Keratinocyte (primary cell): ENCODE data around the gene CIDEB. TPM values are rescaled to one million over a fixed set of nuclear protein-coding genes. Genes with fewer than 3 reads are reported as not detected.

Source experiments
- DNase-seq: peaks from one replicate; pipeline ENCODE4 v3.0.0-alpha.2; 2011; ENCODE audit warnings: low read depth, missing footprints, low spot score
- FAIRE-seq: peaks from 2 replicates; lab custom pipeline; 2011; peaks lifted over from hg19 to GRCh38; lab: Jason Lieb, UNC
- H2AFZ ChIP-seq: 2 replicates; pipeline ENCODE4 v1.6.0; 2012; ENCODE audit warnings: low read length, control low read depth, inconsistent platforms; ENCODE audit not compliant: control insufficient read depth
- H3K27ac ChIP-seq: 2 replicates; pipeline ENCODE4 v1.5.1; 2011; ENCODE audit warnings: low read length; ENCODE audit not compliant: control insufficient read depth, insufficient read depth
- H3K27me3 ChIP-seq: 3 replicates; pipeline ENCODE4 v1.6.0; 2011; ENCODE audit warnings: low read length; ENCODE audit not compliant: control insufficient read depth, insufficient read depth; ENCODE audit errors: extremely low read depth
- H3K36me3 ChIP-seq, 2 experiments: 2 replicates in 1 of 2; 3 replicates in 1 of 2; pipeline ENCODE4 v1.5.1; 2011; ENCODE audit warnings: low read length in 2 of 2, mild to moderate bottlenecking in 1 of 2; ENCODE audit not compliant: control insufficient read depth in 2 of 2, insufficient read depth in 2 of 2; ENCODE audit errors: extremely low read depth in 1 of 2
- H3K4me1 ChIP-seq: 3 replicates; pipeline ENCODE4 v1.5.1; 2011; ENCODE audit warnings: low read length; ENCODE audit not compliant: control insufficient read depth, insufficient read depth; ENCODE audit errors: extremely low read depth
- H3K4me2 ChIP-seq: 3 replicates; pipeline ENCODE4 v1.6.0; 2011; ENCODE audit warnings: low read depth, low read length; ENCODE audit not compliant: control insufficient read depth, insufficient read depth; ENCODE audit errors: extremely low read depth
- H3K4me3 ChIP-seq, 3 experiments: fragments of 200-600 bp in 1 of 3; sonication (generic) in 1 of 3; 2 replicates in 2 of 3; 3 replicates in 1 of 3; pipeline ENCODE4 v1.5.1; 2011 to 2016; ENCODE audit warnings: low read length in 3 of 3, mild to moderate bottlenecking in 3 of 3, control low read depth in 2 of 3, inconsistent platforms in 1 of 3, low read depth in 1 of 3, mixed read lengths in 1 of 3, mixed run types in 1 of 3, moderate library complexity in 1 of 3; ENCODE audit not compliant: control insufficient read depth in 2 of 3, insufficient read depth in 2 of 3; ENCODE audit errors: extremely low read depth in 1 of 3
- H3K79me2 ChIP-seq: 2 replicates; pipeline ENCODE4 v1.6.0; 2012; ENCODE audit warnings: low read length; ENCODE audit not compliant: control insufficient read depth, insufficient read depth
- H3K9ac ChIP-seq: 3 replicates; pipeline ENCODE4 v1.6.0; 2011; ENCODE audit warnings: low read length; ENCODE audit not compliant: control insufficient read depth, insufficient read depth; ENCODE audit errors: extremely low read depth
- H3K9me1 ChIP-seq: 3 replicates; pipeline ENCODE4 v1.6.0; 2011; ENCODE audit warnings: low read length; ENCODE audit not compliant: control insufficient read depth, insufficient read depth; ENCODE audit errors: extremely low read depth
- H3K9me3 ChIP-seq: 2 replicates; pipeline ENCODE4 v1.5.1; 2012; ENCODE audit warnings: low read depth, low read length; ENCODE audit not compliant: control insufficient read depth
- H4K20me1 ChIP-seq: 3 replicates; pipeline ENCODE4 v1.6.0; 2011; ENCODE audit warnings: low read length; ENCODE audit not compliant: control insufficient read depth, insufficient read depth; ENCODE audit errors: extremely low read depth
- CTCF ChIP-seq, 3 experiments: IDR thresholded peaks in 1 of 3; conservative IDR thresholded peaks in 1 of 3; optimal IDR thresholded peaks in 1 of 3; 2 replicates in 2 of 3; 3 replicates in 1 of 3; pipeline versions ENCODE3 to v1.5.1; 2011; ENCODE audit warnings: low read length in 3 of 3, mild to moderate bottlenecking in 3 of 3, moderate library complexity in 2 of 3, control low read depth in 1 of 3, inconsistent platforms in 1 of 3; ENCODE audit not compliant: insufficient read depth in 2 of 3; ENCODE audit errors: extremely low read depth in 1 of 3
- EZH2 ChIP-seq: IDR thresholded peaks from one replicate; pipeline ENCODE4 v1.6.1; 2012; ENCODE audit warnings: inconsistent platforms, mild to moderate bottlenecking, low read length, moderate library complexity
- dilution Hi-C: fragments of 300-500 bp; cut with MboI; formaldehyde crosslinking; loops from one replicate; pipeline ENCODE4 v1.7.0; 2020; ENCODE audit warnings: low sequenced_read_pairs; ENCODE audit not compliant: extremely low pct_ligation_motif_present
- polyA plus RNA-seq, 5 experiments: library from polyadenylated mRNA; depleted of rRNA in 3 of 5; stranded (reverse) in 3 of 5; stranded (forward) in 1 of 5; unstranded in 1 of 5; fragments of >200 nt; gene quantifications; 1 replicate in 1 of 5; 2 replicates in 3 of 5; 3 replicates in 1 of 5; pipeline versions ENCODE4 v1.2.1 to v1.2.3, GENCODE V29; 2011 to 2012; ENCODE audit warnings: missing spikeins in 2 of 5, low read depth in 1 of 5, low replicate concordance in 1 of 5

CIDEB gene
- polyA plus RNA-seq, 1 donor (not counting 4 experiments of a cell fraction or from before 2014, with no cell fraction given), result 3.7 TPM

DNA sequence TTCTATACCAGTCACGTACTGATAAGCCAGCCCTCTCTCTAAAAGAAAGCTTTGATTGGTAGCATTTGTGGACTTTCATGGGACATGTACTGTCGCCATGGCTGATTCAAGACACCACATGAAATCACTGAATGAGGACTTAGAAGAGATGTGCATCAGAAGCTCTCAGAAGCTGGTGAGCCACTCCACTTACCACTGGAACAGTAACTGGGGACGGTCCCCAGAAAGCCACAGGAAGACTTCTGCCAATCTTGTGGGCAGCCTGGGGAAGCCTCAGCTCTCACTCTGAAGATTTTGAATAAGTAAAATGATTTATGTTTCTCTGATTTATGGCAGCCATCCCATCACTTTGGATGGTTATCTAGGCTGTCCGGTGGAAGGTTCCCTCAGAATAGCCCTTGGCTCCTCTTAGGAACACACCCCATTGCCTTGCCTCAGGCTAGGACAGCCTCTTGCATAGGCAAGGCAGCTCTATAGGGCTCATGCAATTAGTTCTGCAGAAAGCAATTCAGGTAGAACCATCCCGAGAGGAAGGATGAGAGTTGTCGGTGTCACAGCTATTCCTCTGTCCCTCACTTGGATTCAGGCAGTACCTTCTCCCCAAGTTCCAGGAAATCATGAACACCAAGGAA, 18.0 kb downstream of the CIDEB start:
- H3K27ac ChIP-seq, result no peak overlapping the region
- H3K27me3 ChIP-seq, result no peaks in the 10 kb centered on the region
- FAIRE-seq (no peak), DNase-seq (no peak)
- dilution Hi-C loops, result no loop called here
- peaks cover 27 to 33% of the 10 kb centered on the region in 2 experiments for H3K36me3 ChIP-seq
- H3K4me2 ChIP-seq, result no peak overlapping the region
- H2AFZ ChIP-seq, result no peak overlapping the region
- H3K9me3 ChIP-seq, result no peaks in the 10 kb centered on the region
- no peak overlapping the region for H3K9ac ChIP-seq
- no peaks in the 10 kb centered on the region for H3K79me2 ChIP-seq
- no peaks in the 10 kb centered on the region for H3K9me1 ChIP-seq
- no peak overlapping the region for H3K4me3 ChIP-seq
- peaks cover 7% of the 10 kb centered on the region for H3K4me1 ChIP-seq
- TF ChIP-seq CTCF (optimal IDR thresholded peaks at IDR 0.05 in 1 of 3, IDR thresholded peaks at IDR 0.05 in 1 of 3, conservative IDR thresholded peaks at IDR 0.05 in 1 of 3; ENCODE audit: extremely low read depth in 1 of 3, insufficient read depth in 2 of 3, low read length in 3 of 3) (no peak), EZH2 (no peak)
- no peaks in the 10 kb centered on the region for H4K20me1 ChIP-seq

GRCh38 chr14:24286996-24287395, 20.8 kb downstream of the CIDEB start:
- Histone ChIP-seq H4K20me1 (no peaks in the 10 kb centered on the region), H3K27ac (no peak overlapping the region), H3K4me1 (peaks cover 11% of the 10 kb centered on the region), H3K36me3 (peaks cover 20 to 25% of the 10 kb centered on the region in 2 experiments), H3K4me2 (no peak overlapping the region), H3K27me3 (no peaks in the 10 kb centered on the region), H3K79me2 (no peaks in the 10 kb centered on the region), H3K9me1 (no peaks in the 10 kb centered on the region), H3K4me3 (no peak overlapping the region), H3K9me3 (no peaks in the 10 kb centered on the region), H3K9ac (no peak overlapping the region), H2AFZ (no peak overlapping the region)
- FAIRE-seq (no peak), DNase-seq (no peak)
- TF ChIP-seq CTCF (optimal IDR thresholded peaks at IDR 0.05 in 1 of 3, IDR thresholded peaks at IDR 0.05 in 1 of 3, conservative IDR thresholded peaks at IDR 0.05 in 1 of 3; ENCODE audit: extremely low read depth in 1 of 3, insufficient read depth in 2 of 3, low read length in 3 of 3) (no peak), EZH2 (no peak)
- dilution Hi-C loops, result no loop called here
